Stimulated activated CD4-positive, alpha-beta T cell treated with anti-CD3 and anti-CD28 coated beads, TNF-alpha, amount 100 ng/mL, for 1 hour (primary cell): Measurements from ENCODE around the gene TSPEAR.
"Not testable (repeated sequence)": the region's sequence is repeated elsewhere in the genome, so short reads cannot be mapped to it uniquely, and the experiment has no call there.

Experiments used
- DNase-seq, 3 donors: peaks; one replicate each; pipeline ENCODE4 v3.0.0-alpha.2; 2020; ENCODE audit warnings: low read depth in 3 of 3, low spot score in 1 of 3

TSPEAR gene

DNA sequence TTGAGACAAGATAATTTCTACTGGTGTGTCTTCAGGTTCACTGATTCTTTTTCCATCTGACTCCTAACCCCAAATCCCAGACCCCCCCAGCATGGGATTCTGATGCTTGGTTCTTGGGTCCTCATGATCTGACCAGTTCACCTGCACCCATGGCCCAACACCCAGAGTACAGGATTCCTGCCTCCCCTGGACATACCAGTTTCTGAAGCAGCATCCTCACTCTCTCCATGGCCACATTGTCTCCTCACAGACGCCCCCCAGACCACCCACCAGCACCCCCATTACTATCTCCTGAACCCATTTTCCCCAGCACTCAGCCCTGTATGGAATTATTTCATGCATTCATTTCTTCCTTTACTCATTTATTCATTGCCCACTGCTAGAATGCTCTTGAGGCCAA is 54.5 kb downstream of the TSPEAR start:
- DNase-seq, result no peak

DNA sequence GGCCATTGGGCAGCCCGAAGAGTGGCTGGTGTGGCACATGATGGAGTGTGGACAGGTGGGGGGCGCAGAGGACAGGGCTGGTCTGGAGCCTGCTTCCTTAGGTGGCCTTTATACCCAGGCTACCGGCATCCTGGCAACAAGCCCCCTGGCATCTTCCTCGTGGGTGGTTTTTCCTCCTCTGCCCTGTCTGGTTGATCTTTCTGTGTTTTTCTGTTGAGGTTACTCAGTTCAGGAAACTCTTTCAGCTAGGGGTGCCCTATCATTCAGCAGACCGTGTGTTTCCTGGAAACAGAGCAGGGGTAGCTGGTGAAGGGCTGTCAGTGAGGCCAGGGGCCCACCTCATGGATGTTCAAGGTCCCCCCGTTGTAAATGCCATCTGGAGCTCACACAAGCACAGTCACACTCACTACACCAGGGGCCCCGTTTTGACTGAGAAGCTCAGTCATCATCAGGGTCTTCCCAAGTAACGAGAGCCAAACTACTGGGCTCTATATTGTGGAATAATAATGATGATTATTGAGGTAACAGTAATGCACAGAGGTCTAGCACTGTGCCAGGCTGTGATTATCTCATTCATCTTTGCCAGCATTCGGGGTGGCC is 56.7 kb downstream of the TSPEAR start, which contains the start of gene KRTAP12-4:
KRTAP12-4 (minus strand) TSS at position 84 of the 600 bp plus-strand sequence; CDS start at position 39, 45 bp downstream.
- DNase-seq, result no peak

DNA sequence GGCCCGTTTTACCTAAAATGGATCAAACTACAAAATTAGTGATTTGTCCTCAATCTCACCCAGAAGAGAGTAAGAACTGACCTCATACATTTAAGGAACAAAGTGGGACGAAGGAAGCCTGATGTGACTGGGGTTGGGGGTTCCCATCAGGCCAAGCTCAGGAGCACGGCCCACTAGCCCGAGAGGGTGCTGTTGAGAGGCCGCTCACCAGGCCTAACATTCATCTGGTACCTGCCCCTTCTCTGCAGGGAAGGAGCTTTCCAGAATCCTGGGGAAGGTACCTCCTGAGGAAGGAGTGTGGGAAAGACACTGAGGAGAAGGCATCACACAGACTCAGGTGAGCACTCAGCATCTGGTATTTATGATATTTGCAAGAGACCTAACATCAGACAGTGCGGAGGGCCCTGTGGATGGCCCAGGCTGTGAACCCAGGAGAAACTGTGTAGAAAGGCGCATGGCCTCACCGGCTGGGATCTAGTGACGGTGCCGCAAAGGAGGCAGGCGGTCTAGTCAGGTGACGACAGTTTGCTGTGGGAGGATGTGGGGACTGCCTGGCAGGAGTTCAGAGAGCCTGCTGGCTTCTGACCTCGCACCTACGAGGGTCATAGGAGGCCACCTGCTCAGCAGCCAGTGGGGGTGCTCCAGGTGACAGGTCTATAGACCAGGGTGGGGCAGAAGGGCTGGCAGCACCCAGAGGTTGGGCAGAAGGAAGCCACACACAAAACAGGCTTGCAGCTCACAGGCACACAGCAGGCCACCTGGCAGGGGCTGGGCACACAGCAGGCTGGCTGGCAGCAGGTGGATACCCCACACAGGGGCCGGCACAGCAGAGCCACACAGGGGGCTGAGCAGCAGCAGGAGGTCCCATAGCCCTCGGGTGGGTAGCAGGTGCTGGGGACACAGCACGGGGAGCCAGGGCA is 57.5 kb downstream of the TSPEAR start:
- DNase-seq, result peak in 2 of 3 donors; percentile 21 to 25

GRCh38 chr21:44653123-44653522 is 58.2 kb downstream of the TSPEAR start:
- DNase-seq, result no peak

GRCh38 chr21:44650973-44651675 is 60.2 kb downstream of the TSPEAR start:
- no peak for DNase-seq

GRCh38 chr21:44650265-44650972 is 61.0 kb downstream of the TSPEAR start:
- no peak for DNase-seq

DNA sequence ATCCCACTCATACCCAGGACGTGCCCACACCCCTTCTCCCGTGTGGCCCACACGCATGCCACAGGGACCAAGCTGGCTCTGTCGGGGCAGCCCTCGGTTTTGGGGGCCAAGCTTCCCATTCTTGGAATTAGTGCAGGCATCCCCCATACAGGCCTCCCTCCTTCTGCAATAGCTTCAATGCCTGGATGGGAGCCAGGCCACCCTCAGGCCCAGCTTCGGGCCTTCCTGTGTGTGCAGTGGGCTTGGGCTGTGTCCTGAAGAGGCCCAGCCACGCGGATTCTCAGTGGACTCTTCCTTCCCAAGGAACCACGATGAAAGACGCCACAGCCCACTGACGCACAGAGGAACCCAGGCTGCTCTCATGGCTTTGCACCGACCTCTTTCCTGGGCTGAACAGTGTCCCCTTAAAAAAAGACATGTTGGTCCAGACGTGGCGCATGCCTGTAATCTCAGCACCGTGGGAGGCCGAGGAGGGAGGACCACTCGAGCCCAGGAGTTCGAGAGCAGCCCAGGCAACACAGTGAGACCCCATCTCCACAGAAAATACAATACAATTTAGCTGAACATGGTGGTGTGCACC is 61.8 kb downstream of the TSPEAR start:
- DNase-seq, result no peak

GRCh38 chr21:44648557-44649311 is 62.6 kb downstream of the TSPEAR start:
- DNase-seq, result no peak

DNA sequence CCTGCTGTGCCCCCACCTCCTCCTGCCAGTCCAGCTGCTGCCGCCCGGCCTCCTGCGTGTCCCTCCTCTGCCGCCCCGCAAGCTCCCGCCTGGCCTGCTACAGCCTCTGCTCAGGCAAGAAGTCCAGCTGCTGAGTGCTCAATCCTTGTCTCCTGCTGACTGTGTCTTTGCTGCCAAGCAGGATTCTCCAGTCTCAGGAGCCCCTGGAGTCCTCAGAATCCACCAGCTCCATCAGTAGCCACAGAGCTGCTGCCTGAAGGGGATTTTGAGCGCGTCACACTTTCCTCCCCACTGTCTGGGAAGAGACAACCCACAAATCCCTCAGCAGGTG is 64.2 kb downstream of the TSPEAR start:
- no peak for DNase-seq

DNA sequence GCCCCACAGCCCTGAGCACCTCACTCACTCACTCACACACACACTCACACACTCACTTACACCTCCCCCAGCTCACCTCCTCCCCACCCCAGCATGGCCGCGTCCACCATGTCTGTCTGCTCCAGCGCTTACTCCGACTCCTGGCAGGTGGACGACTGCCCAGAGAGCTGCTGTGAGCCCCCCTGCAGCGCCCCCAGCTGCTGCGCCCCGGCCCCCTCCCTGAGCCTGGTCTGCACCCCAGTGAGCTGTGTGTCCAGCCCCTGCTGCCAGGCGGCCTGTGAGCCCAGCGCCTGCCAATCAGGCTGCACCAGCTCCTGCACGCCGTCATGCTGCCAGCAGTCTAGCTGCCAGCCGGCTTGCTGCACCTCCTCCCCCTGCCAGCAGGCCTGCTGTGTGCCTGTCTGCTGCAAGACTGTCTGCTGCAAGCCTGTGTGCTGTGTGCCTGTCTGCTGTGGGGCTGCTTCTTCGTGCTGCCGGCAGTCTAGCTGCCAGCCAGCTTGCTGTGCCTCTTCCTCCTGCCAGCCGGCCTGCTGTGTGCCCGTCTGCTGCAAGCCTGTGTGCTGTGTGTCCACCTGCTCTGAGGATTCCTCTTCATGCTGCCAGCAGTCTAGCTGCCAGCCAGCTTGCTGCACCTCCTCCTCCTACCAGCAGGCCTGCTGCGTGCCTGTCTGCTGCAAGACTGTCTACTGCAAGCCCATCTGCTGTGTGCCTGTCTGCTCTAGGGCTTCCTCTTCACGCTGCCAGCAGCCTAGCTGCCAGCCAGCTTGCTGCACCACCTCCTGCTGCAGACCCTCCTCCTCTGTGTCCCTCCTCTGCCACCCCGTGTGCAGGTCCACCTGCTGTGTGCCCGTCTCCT is 64.8 kb downstream of the TSPEAR start, which contains the start of gene KRTAP10-11:
KRTAP10-11 (plus strand) TSS at position 49 of the 856 bp plus-strand sequence; CDS start at position 94, 45 bp downstream.
- DNase-seq, result not testable (repeated sequence)

DNA sequence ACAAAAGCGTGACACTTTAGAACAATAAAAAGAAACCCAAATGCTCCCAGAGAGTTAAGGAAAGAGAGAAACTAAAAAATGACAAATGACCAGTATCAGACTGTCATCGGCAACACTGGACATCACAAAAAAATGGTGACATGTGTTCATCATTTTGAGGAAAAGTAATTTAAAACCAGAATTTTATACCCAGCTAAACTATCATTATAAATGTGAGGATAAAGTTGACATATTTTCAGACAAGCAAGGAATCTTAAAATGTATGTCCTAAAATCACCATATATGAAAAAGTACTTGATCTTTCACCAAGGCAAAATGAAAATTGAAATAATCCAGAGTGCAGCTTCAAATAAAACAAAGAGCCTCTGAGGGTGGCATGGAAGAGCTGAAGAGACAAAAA is 66.5 kb downstream of the TSPEAR start:
- DNase-seq, result no peak

GRCh38 chr21:44643741-44644310 is 67.5 kb downstream of the TSPEAR start:
- DNase-seq, result no peak

GRCh38 chr21:44640761-44641160 is 70.6 kb downstream of the TSPEAR start:
- DNase-seq, result no peak

GRCh38 chr21:44639331-44639655 is 72.1 kb downstream of the TSPEAR start:
- DNase-seq, result no peak

DNA sequence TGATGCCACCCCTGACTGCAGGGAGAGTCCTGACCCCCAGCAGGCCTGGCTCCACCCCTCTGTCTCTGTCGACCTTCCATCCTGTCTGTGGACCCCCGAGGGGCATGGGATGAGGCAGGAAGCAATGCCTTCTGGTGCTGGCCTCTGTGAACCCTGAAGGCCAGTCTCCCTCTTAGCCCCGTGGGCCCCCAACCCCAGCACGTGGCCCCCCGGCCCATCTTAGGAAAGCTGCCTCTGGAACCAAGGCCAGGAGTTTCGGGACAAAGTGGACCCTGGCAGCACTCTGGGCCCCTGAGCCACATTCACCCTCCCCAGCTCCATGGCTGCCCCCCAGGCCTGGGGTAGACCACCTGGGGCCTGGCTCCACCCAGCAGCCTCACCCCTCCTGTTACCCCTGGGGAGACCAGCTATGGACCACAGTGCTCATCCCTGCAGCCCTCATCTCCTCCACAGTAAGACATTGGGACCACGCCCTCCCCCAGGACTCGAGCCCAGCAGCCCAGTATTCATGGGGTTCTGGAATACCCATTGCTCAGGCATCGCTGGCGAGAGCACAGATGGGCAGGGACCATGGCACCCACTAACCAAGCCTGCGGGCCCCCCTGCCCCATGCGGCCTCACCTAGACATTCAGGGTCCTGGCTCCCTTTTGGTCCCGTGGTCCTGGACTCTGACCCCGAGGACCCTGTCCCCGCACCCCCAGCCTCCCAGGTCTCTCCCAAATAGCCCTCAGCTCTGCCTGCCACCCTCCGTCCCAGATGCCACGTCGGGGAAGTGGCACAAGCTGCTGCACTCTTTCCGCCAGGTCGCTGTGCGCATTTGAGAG is 72.7 kb downstream of the TSPEAR start:
- DNase-seq, result not testable (repeated sequence)

DNA sequence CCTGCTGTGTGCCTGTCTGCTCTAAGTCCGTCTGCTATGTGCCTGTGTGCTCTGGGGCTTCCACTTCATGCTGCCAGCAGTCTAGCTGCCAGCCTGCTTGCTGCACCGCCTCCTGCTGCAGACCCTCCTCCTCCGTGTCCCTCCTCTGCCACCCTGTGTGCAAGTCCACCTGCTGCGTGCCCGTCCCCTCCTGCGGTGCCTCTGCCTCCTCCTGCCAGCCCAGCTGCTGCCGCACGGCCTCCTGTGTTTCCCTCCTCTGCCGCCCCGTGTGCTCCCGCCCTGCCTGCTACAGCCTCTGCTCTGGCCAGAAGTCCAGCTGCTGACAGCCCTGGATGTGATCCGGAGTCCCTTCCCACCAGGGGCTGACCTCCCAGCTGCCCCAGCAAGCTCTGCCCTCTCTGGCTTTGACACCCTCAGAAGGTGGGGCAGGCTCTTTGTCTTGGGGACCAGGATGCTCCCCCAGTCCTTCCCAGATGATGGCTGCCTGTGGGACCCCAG is 73.5 kb downstream of the TSPEAR start:
- not testable (repeated sequence) for DNase-seq

DNA sequence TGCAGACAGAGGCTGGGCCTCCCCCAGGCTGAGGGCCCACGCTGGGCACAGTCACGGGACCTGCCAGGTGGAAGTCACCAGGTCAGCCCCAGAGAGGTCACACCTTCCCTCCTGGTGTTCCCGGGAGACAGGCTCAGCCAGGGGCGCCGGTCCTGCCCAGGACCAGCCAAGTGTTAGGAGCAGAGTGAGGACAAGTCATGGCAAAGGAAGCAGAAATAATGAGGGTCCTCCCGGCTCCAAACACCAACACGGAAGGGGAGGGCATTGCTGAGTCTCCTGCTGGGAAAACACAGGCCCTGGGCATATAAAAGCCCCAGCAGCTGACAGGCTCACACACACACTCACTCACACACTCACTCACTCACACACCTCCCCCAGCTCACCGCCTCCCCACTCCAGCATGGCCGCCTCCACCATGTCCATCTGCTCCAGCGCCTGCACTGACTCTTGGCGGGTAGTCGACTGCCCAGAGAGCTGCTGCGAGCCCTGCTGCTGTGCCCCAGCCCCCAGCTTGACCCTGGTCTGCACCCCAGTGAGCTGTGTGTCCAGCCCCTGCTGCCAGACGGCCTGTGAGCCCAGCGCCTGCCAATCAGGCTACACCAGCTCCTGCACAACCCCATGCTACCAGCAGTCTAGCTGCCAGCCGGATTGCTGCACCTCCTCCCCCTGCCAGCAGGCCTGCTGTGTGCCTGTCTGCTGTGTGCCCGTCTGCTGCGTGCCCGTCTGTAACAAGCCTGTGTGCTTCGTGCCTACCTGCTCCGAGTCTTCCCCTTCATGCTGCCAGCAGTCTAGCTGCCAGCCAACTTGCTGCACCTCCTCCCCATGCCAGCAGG is 74.1 kb downstream of the TSPEAR start, which contains the start of gene KRTAP10-10:
KRTAP10-10 (plus strand) TSS at position 339 of the 833 bp plus-strand sequence; CDS start at position 401, 62 bp downstream.
- no peak for DNase-seq
